Neural progenitor cell (in vitro differentiated cells): ENCODE data around the gene USP10. TPM values are rescaled to one million over a fixed set of nuclear protein-coding genes. Genes with fewer than 3 reads are reported as not detected.

ENCODE experiments used
- DNase-seq: peaks from one replicate; pipeline ENCODE4 v3.0.0-alpha.2; 2016; ENCODE audit warnings: low spot score
- H2AFZ ChIP-seq: fragments of 200-600 bp; sonication (generic); replicated peaks from 2 replicates; pipeline ENCODE4 v1.6.1; 2016; ENCODE audit warnings: antibody characterized with exemption
- H3F3A ChIP-seq: fragments of 200-600 bp; sonication (generic); 2 replicates; pipeline ENCODE4 v1.6.1; 2016; ENCODE audit warnings: antibody characterized with exemption, low read depth
- H3K27ac ChIP-seq: fragments of 200-600 bp; sonication (generic); 2 replicates; pipeline ENCODE4 v1.5.1; 2016; ENCODE audit warnings: mild to moderate bottlenecking
- H3K27me3 ChIP-seq: fragments of 200-600 bp; sonication (generic); 2 replicates; pipeline ENCODE4 v1.6.1; 2016; ENCODE audit warnings: mild to moderate bottlenecking, moderate library complexity
- H3K36me3 ChIP-seq: fragments of 200-600 bp; sonication (generic); 2 replicates; pipeline ENCODE4 v1.5.1; 2016
- H3K4me1 ChIP-seq: fragments of 200-600 bp; sonication (generic); 2 replicates; pipeline ENCODE4 v1.6.1; 2016; ENCODE audit warnings: mixed run types
- H3K4me2 ChIP-seq: fragments of 200-600 bp; sonication (generic); 2 replicates; pipeline ENCODE4 v1.6.1; 2016
- H3K4me3 ChIP-seq: fragments of 200-600 bp; sonication (generic); 2 replicates; pipeline ENCODE4 v1.5.1; 2016
- H3K79me2 ChIP-seq: fragments of 200-600 bp; sonication (generic); 2 replicates; pipeline ENCODE4 v1.6.1; 2016; ENCODE audit warnings: low read depth
- H3K9ac ChIP-seq: fragments of 200-600 bp; sonication (generic); 2 replicates; pipeline ENCODE4 v1.6.1; 2016
- H3K9me3 ChIP-seq: fragments of 200-600 bp; sonication (generic); 2 replicates; pipeline ENCODE4 v1.5.1; 2016; ENCODE audit warnings: low read depth
- H4K20me1 ChIP-seq: fragments of 200-600 bp; sonication (generic); 2 replicates; pipeline ENCODE4 v1.6.1; 2016; ENCODE audit warnings: low read depth
- H3K27ac Mint-ChIP-seq: 3 replicates; pipeline ENCODE4 v1.8.0; 2021; ENCODE audit warnings: mixed read lengths
- H3K27me3 Mint-ChIP-seq: 2 replicates; pipeline ENCODE4 v1.8.0; 2022; ENCODE audit warnings: low read depth, mild to moderate bottlenecking, inconsistent platforms, moderate library complexity, mixed read lengths; ENCODE audit not compliant: insufficient read depth
- H3K36me3 Mint-ChIP-seq: 3 replicates; pipeline ENCODE4 v1.8.0; 2021; ENCODE audit warnings: mixed read lengths
- H3K4me1 Mint-ChIP-seq: 3 replicates; pipeline ENCODE4 v1.8.0; 2021; ENCODE audit warnings: mixed read lengths
- H3K4me3 Mint-ChIP-seq: 3 replicates; pipeline ENCODE4 v1.8.0; 2021; ENCODE audit warnings: mild to moderate bottlenecking, moderate library complexity, mixed read lengths
- H3K9me3 Mint-ChIP-seq: 3 replicates; pipeline ENCODE4 v1.8.0; 2020; ENCODE audit warnings: mixed read lengths
- CTCF ChIP-seq: fragments of 200-600 bp; sonication (generic); IDR thresholded peaks from 2 replicates; pipeline ENCODE4 v1.5.1; 2017; ENCODE audit warnings: antibody characterized with exemption, mild to moderate bottlenecking
- EZH2 ChIP-seq: fragments of 200-600 bp; sonication (generic); IDR thresholded peaks from 2 replicates; pipeline ENCODE4 v1.6.1; 2017; ENCODE audit warnings: antibody characterized with exemption, mild to moderate bottlenecking, moderate library complexity
- EZH2phosphoT487 ChIP-seq: fragments of 200-600 bp; sonication (generic); IDR thresholded peaks from 2 replicates; pipeline ENCODE4 v1.6.1; 2017; ENCODE audit warnings: antibody characterized with exemption
- total RNA-seq: library from RNA; depleted of rRNA; stranded (reverse); fragments of >200 nt; gene quantifications from 2 replicates; pipeline ENCODE4 v1.2.3, GENCODE V29; 2015; ENCODE audit warnings: low replicate concordance

USP10 gene
- total RNA-seq, 1 donor from 2014 or later: 130 TPM

GRCh38 chr16:84819644-84820304, 120.0 kb downstream of the USP10 start, which contains the start of gene CRISPLD2:
TSS of gene CRISPLD2 (plus strand) at chr16:84819985. CDS start at chr16:84838496, 18,511 bp downstream.
- Mint-ChIP-seq H3K27ac (no peak within 1 kb of the TSS), H3K4me1 (peaks cover 22% of the 10 kb centered on the region), H3K36me3 (no peaks in the 10 kb centered on the region), H3K27me3 (peaks cover 43% of the 10 kb centered on the region), H3K9me3 (no peaks in the 10 kb centered on the region), H3K4me3 (peak within 1 kb of the TSS; percentile 89)
- H3K79me2 ChIP-seq: no peaks in the 10 kb centered on the region
- peak; percentile 98 for DNase-seq
- no peaks in the 10 kb centered on the region for H3K4me1 ChIP-seq
- H3K27ac ChIP-seq: no peak within 1 kb of the TSS
- TF ChIP-seq EZH2phosphoT487: peak; percentile 50
- no peak for TF ChIP-seq CTCF
- no peaks in the 10 kb centered on the region for H4K20me1 ChIP-seq
- peak within 1 kb of the TSS; percentile 55 for H3K4me3 ChIP-seq
- no peaks in the 10 kb centered on the region for H3F3A ChIP-seq
- H3K36me3 ChIP-seq: no peaks in the 10 kb centered on the region
- no peak within 1 kb of the TSS for H3K9ac ChIP-seq
- peaks cover 73% of the 10 kb centered on the region for H3K27me3 ChIP-seq
- peak within 1 kb of the TSS; percentile 80 for H2AFZ ChIP-seq
- H3K9me3 ChIP-seq: no peaks in the 10 kb centered on the region
- peak within 1 kb of the TSS; percentile 77 for H3K4me2 ChIP-seq

GRCh38 chr16:84820305-84820684, 120.5 kb downstream of the USP10 start:
- peak overlapping the region; percentile 55 for H3K4me3 ChIP-seq
- Mint-ChIP-seq H3K4me1 (peaks cover 22% of the 10 kb centered on the region), H3K27ac (no peak overlapping the region), H3K9me3 (no peaks in the 10 kb centered on the region), H3K36me3 (no peaks in the 10 kb centered on the region), H3K27me3 (peaks cover 46% of the 10 kb centered on the region), H3K4me3 (peak overlapping the region; percentile 89)
- H3K79me2 ChIP-seq: no peaks in the 10 kb centered on the region
- H3K36me3 ChIP-seq: no peaks in the 10 kb centered on the region
- H3K9me3 ChIP-seq: no peaks in the 10 kb centered on the region
- no peaks in the 10 kb centered on the region for H3F3A ChIP-seq
- DNase-seq: no peak
- no peaks in the 10 kb centered on the region for H4K20me1 ChIP-seq
- TF ChIP-seq EZH2 (no peak), CTCF (no peak), EZH2phosphoT487 (no peak)
- peak overlapping the region; percentile 77 for H3K4me2 ChIP-seq
- peaks cover 70% of the 10 kb centered on the region for H3K27me3 ChIP-seq
- peak overlapping the region; percentile 12 for H2AFZ ChIP-seq
- H3K4me1 ChIP-seq: no peaks in the 10 kb centered on the region
- H3K27ac ChIP-seq: no peak overlapping the region
- H3K9ac ChIP-seq: no peak overlapping the region

GRCh38 chr16:84820771-84821170, 121.0 kb downstream of the USP10 start:
- Histone ChIP-seq H3K9ac (no peak overlapping the region), H2AFZ (no peak overlapping the region), H3F3A (no peaks in the 10 kb centered on the region), H4K20me1 (no peaks in the 10 kb centered on the region), H3K27ac (no peak overlapping the region), H3K4me2 (no peak overlapping the region), H3K79me2 (no peaks in the 10 kb centered on the region), H3K9me3 (no peaks in the 10 kb centered on the region), H3K27me3 (peaks cover 70% of the 10 kb centered on the region), H3K4me3 (no peak overlapping the region), H3K36me3 (no peaks in the 10 kb centered on the region), H3K4me1 (no peaks in the 10 kb centered on the region)
- TF ChIP-seq CTCF: no peak
- no peak for DNase-seq
- Mint-ChIP-seq H3K4me3 (peak overlapping the region; percentile 89), H3K36me3 (no peaks in the 10 kb centered on the region), H3K27ac (no peak overlapping the region), H3K9me3 (no peaks in the 10 kb centered on the region), H3K27me3 (peaks cover 47% of the 10 kb centered on the region), H3K4me1 (peaks cover 22% of the 10 kb centered on the region)
